HG02943 (cell line): ENCODE results near the gene DPYD.

Experiments used
- ATAC-seq: cut with Tn5 transposase; IDR thresholded peaks from one replicate; pipeline ENCODE4 v1.9.1; 2021; ENCODE audit warnings: mild to moderate bottlenecking, low read depth, moderate library complexity; ENCODE audit not compliant: unreplicated experiment

The DPYD gene

GRCh38 chr1:97082160-97082848 is 838.5 kb downstream of the DPYD start:
- no peak for ATAC-seq

- no peak for ATAC-seq
These were observed 842.0 kb downstream of the DPYD start for GRCh38 chr1:97078872-97079271.

GRCh38 chr1:97077221-97077620 is 843.6 kb downstream of the DPYD start:
- no peak for ATAC-seq

- ATAC-seq = no peak
These were observed 846.1 kb downstream of the DPYD start for GRCh38 chr1:97074771-97075170.

- ATAC-seq = no peak
These were observed 846.9 kb downstream of the DPYD start for GRCh38 chr1:97073936-97074335.

GRCh38 chr1:97073169-97073568 is 847.7 kb downstream of the DPYD start:
- no peak for ATAC-seq

- ATAC-seq = no peak
These were observed 849.7 kb downstream of the DPYD start for GRCh38 chr1:97071173-97071572.

- no peak for ATAC-seq
These were observed 850.5 kb downstream of the DPYD start for GRCh38 chr1:97070376-97070775.

- no peak for ATAC-seq
These were observed 851.5 kb downstream of the DPYD start for GRCh38 chr1:97069312-97069711.

- ATAC-seq = no peak
These were observed 854.0 kb downstream of the DPYD start for GRCh38 chr1:97066860-97067259.

GRCh38 chr1:97063532-97063931 is 857.3 kb downstream of the DPYD start:
- ATAC-seq = no peak

GRCh38 chr1:97061604-97062003 is 859.2 kb downstream of the DPYD start:
- ATAC-seq = no peak

- ATAC-seq = no peak
These were observed 864.4 kb downstream of the DPYD start for GRCh38 chr1:97056386-97056785.

GRCh38 chr1:97053268-97053667 is 867.6 kb downstream of the DPYD start:
- no peak for ATAC-seq

- ATAC-seq = no peak
These were observed 869.0 kb downstream of the DPYD start for GRCh38 chr1:97051823-97052222.

GRCh38 chr1:97050506-97050905 is 870.3 kb downstream of the DPYD start:
- ATAC-seq = no peak

GRCh38 chr1:97047421-97047793 is 873.4 kb downstream of the DPYD start:
- no peak for ATAC-seq

- ATAC-seq = no peak
These were observed 873.9 kb downstream of the DPYD start for GRCh38 chr1:97046765-97047420.

GRCh38 chr1:97044159-97044760 is 876.6 kb downstream of the DPYD start:
- ATAC-seq = no peak

GRCh38 chr1:97042551-97042950 is 878.3 kb downstream of the DPYD start:
- no peak for ATAC-seq

- no peak for ATAC-seq
These were observed 879.8 kb downstream of the DPYD start for GRCh38 chr1:97041026-97041425.

- no peak for ATAC-seq
These were observed 882.4 kb downstream of the DPYD start for GRCh38 chr1:97038410-97038809.
